ENCODE results near the gene BCL2A1.
"Not testable (repeated sequence)": the region's sequence is repeated elsewhere in the genome, so short reads cannot be mapped to it uniquely, and the experiment has no call there.

The BCL2A1 gene

DNA sequence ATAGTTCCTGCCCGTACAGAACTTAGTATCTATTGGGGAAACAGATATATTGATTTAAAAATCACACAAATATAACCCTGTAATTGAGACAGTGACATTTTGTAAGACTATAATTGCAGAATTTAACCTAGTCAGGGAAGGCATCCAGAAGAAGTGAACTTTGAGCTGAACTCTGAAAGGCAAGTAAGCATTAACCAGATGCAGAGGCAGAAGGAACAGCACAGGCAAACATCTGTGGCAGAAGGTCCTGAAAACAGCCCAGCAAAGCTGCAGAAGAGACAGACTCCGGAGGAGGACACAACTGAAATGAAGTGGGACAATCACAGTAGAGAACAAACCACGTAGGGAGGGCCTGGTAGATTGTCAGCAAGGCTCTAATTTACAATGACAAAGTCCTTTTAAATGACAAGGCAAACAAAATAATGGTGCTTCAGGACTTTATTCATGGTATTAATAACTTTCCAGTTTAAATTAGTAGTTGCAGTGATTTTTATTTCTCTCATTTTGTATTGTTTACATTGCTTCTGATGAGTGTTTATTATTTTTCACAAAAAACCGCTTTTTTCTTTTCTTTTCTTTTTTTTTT lies 14.5 kb downstream of the BCL2A1 start:
- no peak for DNase-seq

DNA sequence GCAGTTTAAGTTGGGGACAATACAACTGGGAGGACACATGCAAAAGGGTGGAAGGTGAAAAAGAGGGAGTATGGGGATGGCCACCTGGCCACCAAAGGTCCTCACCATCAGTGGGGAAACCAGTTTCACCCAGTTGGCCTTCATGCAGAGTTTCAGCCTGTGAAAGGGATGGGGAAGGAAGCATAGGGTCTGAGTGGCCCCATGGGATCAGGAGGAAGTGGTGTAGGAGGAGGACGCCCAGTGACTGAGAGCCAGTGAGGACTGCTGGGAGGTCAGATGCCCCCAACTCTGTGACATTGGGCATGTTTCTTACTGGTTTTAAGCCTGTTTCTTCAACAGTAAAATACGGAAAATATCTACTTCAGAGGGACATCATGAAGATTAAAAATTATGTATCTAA lies 16.3 kb downstream of the BCL2A1 start:
- no peak for DNase-seq

DNA sequence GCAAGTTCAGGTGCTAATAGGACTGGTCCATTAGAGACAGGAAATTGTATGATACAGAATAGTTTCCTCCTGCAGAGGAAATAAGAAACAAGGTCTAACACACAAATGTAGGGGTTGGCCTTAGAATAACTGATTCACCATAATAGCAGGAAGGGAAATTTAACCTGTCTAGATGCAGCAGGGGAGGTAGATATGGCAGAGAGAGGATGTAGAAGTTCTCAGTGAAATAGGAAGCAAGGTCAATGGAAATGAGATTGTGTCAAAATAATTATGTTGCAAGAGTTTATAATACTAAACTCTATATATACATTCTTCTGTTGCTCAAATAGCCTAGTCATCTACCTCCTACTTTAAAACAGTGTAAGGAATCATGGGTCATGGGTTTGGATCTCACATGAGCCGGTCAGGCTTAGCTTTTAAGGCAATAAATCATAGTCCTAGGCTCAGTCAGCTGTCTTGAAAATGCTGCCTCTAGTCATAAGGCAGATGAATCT lies 17.0 kb downstream of the BCL2A1 start:
- no peak for DNase-seq

DNA sequence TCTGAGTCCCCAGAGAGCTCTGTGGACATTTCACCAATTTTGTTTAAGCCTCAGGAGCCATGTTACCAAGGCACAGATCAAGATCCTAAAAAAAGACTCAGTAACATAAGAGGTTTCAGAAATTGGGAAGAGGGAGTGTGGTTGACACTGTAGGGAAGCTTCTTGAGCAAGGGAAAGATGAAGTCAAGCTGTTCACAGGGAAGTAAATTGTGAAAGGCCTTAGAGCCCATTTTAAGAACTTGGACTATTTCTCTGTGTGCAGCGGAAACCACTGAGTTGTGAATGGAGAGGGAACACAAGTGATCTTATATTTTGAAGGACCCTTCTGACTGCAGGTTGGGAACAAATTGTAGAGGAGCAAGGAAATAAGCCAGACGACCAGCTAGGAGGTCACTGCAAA lies 18.7 kb downstream of the BCL2A1 start:
- no peak for DNase-seq

- DNase-seq: no peak
Measured at GRCh38 chr15:79950247-79950646, 20.7 kb downstream of the BCL2A1 start.

DNA sequence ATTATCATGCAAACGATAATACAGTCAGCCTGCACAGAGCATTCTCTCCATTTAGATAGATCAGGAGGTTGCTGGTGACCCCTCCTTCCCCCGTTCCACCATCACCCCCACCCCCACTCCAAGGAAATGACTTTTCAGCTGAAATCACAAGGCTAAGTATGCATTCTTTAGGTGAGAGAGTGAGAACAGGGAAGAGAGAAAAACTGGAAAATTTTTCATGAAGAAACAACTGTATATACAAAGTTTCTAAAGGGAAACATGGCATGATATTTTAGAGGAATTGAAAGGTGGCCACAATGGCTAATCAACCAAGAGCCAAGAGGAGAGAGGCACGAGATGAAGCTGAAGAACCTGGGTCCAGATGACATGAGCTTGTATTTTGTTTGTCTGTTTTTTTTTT lies 22.2 kb downstream of the BCL2A1 start:
- no peak for DNase-seq

- DNase-seq: no peak
Measured at GRCh38 chr15:79948095-79948695, 22.8 kb downstream of the BCL2A1 start.

- DNase-seq: no peak
Measured at GRCh38 chr15:79947009-79947408, 24.0 kb downstream of the BCL2A1 start.

DNA sequence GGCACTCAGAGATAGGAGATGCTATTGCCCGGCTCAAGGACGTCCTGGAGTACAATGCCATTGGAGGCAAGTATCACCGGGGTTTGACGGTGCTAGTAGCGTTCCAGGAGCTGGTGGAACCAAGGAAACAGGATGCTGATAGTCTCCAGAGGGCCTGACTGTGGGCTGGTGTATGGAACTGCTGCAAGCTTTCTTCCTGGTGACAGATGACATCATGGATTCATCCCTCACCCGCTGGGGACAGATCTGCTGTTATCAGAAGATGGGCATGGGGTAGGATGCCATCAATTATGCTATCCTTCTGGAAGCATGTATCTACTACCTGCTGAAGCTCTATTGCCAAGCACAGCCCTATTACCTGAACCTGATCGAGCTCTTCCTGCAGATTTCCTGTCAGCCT lies 26.4 kb downstream of the BCL2A1 start:
- DNase-seq: no peak

DNA sequence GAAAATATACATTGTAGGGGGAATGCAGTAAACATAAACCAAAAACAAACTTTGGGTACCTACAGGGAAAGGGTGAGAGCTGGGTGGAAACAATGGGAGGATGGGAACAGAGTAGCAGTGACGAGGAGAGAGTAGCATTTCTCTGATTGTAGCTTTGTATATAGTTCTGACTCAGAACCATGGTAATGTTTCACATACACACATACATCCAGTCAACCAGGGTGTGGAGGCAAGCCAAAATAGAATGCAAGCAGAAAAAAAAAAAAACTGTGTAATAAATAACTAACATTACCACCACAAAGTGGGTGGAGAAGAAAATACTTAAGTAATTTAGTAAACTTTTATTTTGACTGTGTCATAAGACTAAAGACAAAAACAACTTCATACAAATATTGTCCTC lies 27.2 kb downstream of the BCL2A1 start:
- no peak for DNase-seq

DNA sequence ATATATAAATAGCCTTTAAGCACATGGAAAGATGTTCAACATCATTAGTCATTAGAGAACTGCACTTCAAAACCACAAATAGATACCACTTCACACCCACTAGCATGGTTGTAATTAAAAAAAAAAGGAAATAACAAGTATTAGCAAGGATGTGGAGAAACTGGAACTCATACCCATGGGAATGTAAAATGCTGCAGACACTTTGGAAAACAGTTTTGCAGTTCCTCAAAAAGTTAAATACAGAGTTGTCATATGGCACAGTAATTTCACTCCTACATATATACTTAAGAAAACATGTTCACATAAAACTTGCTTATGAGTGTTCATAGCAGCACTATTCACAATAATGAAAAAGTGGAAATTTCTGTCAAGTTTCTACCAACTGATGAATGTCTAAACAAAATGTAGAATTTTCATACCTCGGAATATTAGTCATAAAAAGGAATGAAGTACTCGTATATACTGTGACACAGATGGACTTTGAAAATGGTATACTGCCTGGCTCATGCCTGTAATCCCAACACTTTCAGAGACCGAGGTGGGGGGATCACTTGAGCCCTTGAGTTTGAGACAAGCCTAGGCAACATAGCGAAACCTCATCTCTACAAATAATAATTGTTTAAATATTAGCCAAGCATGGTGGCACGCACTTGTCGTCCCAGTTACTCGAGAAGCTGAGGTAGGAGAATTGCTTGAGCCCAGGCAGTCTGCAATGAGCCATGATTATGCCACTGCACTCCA lies 28.1 kb downstream of the BCL2A1 start:
- no peak for DNase-seq

DNA sequence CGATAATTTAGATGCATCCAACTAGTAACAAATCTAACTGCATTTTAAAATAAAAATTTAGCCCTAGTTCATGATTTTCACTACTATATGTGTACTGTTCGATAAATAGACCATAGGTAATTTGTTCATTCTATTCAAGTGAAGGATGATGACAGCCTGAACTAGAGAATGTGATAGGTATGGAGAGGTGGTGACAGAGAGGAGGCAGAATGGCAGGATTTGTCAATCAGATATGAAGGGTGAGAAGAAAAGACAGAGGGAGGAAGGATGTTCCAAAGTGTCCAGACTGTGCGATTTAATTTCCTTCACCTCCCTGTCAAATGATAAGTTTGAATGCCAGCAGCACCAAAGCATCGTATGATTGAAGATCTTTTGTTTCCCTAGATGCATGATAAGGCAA lies 31.6 kb downstream of the BCL2A1 start:
- DNase-seq: no peak

DNA sequence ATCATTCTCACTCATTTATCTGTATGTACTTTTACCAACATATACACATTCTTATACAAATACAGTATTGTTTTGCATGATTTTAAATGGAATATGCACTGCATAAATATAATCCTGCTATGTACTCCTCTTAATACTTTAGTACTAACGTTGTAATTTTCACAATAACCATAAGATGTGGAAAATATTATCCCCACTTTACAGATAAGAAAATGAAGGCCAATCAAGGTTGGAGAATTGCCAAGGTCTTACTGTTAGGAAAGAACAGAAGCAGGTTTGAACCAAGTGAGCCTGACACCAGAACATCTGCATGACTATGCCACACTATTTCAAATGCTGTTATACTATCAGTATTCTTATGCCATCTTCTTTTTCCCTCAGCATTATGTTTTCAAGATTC lies 32.9 kb downstream of the BCL2A1 start:
- DNase-seq: no peak

GRCh38 chr15:79935556-79936201 lies 35.3 kb downstream of the BCL2A1 start:
- not testable (repeated sequence) for DNase-seq

DNA sequence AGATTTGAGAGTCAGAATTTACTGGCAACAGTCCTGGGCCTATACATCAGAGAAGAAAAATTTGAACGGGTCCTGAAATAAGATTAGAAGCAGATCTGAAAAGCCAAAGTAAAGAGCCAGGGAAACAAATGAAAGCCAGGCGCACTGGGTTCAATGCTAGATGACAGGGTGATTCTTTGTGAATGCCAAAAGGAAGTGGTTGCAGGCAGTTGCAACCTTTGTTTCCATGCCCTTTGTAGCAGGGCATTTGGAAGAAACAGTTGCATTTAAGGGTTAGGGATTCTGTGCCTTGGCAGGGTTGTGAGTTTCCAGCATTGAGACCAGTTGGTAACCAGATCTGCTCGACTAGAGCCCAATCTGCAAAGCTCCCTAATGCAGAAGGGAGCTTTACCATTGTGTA lies 37.8 kb downstream of the BCL2A1 start:
- DNase-seq: no peak

DNA sequence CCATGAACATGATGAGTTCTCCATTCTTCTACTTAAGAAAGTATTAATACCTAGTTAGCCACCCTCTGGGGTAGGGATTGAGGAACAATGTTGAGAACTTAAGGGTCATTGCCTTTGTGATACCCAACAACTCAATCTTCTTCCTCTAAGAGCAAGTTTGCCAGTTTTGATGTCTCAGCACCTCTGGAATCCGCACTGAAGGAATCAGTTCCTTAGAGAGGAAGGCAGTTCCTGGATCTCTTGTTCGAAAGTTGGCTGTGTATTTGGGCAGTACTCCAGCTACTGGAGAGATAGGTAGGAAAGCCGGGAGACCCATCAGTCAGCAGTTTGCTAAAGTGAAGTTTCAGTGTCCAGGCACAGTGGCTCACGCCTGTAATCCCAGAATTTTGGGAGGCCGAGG lies 38.5 kb downstream of the BCL2A1 start:
- DNase-seq: no peak

- no peak for DNase-seq
Measured at GRCh38 chr15:79930516-79930915, 40.5 kb downstream of the BCL2A1 start.

GRCh38 chr15:79929412-79929811 lies 41.6 kb downstream of the BCL2A1 start:
- no peak for DNase-seq

DNA sequence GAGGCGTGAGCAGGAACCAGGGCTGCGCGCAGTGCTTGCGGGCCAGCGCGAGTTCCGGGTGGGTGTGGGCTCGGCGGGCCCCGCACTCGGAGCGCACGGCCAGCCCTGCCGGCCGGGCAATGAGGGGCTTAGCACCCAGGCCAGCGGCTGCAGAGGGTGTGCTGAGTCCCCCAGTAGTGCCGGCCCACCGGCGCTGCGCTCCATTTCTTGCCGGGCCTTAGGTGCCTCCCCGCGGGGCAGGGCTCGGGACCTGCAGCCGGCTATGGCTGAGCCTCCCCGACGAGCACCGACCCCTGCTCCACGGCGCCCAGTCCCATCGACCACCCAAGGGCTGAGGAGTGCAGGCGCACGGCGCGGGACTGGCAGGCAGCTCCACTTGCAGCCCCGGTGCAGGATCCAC lies 44.9 kb downstream of the BCL2A1 start:
- DNase-seq: not testable (repeated sequence)

DNA sequence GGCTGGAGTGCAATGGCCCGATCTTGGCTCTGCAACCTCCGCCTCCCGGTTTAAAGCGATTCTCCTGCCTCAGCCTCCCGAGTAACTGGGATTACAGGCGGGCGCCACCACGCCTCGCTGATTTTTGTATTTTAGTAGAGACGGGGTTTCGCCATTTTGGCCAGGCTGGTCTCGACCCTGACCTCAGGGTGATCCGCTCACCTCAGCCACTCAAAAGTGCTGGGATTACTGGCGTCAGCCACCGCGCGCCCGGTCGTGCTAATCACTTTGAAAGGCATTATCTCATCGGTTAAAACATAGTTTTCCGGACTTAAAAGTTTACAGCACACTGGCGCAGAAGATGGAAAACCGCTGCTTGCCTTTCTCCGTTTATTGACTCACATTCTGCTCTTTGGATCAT lies 46.6 kb downstream of the BCL2A1 start:
- no peak for DNase-seq

DNA sequence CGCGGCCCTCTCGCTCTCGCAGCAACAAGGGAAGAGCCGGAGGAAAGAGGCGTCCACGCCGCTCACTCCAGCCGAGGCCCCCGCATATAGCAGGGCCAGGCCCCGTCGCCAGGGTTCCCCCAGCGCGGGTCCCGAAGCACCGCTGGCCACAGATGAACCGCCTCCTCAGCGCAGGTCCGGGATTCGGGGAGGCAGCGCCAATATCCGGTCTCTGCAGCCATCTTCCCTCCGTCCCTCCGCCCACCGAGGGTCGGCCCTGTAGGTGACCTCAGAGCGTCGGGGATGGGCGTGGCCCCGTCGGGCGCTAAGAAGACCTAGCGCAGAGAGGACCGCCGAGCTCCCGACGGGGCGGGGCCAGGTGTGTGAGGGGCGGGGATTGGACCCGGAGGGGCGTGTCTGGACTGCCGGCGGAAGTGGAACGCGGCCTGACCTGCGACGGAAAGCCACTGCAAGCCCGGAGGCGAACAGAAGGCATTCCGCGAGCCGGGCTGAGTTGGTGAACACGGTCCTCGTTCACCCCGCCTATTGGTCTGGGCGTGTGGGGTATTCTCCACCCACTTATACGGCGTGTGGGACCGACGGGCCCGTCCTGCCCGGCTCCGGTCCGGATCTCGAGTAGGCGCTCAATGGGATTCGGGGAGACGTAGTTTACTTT lies 47.4 kb downstream of the BCL2A1 start:
- peak; percentile 85 to 96 for DNase-seq

DNA sequence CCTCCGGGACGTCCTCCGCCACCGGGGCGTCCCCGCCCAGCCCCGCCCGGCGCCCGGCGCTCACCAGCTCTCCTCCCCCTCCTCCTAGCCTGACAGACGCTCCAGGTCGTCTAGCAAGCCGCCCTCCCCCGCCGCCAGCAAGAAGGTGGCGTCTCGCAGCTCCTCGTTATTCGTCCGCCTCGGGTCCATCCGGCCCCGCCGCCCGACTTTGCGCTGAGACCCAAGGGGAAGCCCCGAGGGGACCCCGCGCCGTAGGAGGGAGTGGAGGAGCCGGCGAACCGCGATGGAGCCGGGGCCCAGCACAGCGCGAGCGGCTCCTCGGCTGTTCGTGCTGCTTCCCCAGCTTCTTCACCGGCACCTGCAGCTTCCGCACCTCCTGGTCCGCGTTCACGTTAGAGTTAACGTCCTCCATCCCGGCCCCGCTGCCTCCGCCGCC lies 47.9 kb downstream of the BCL2A1 start:
- peak in 1 of 2 experiments; percentile 27 for DNase-seq

DNA sequence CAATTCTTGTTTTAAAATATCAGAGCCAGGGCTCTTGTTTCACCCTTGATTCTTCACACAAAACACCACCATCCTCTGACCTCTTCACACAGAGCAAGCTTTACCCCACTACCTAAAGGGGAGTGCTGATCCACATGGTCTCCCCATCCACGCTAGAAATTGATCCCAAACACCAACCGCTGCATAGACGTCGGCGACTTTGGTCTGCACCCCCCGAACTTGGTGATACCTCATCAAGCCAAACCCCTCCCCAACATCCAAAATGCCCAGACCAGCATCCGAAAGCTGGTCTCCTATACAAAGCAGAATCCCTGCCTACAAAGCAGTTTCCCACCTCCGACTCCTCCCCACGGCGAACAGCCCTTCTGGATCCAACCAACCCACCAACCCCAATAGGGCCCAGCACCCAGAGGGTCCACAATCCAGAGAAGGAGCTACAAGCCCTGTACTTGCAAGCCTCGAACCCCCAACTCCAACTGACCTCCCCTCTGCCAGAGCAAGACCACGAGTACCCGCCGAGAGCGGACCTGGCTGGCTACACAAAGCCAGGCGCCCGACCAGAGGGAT lies 48.4 kb downstream of the BCL2A1 start:
- DNase-seq: peak in 1 of 2 experiments; percentile 0

Data from NCI-H446 (cell line).